ENCODE results near the gene BLCAP.
"Not testable (repeated sequence)": the region's sequence is repeated elsewhere in the genome, so short reads cannot be mapped to it uniquely, and the experiment has no call there.

The BLCAP gene

DNA sequence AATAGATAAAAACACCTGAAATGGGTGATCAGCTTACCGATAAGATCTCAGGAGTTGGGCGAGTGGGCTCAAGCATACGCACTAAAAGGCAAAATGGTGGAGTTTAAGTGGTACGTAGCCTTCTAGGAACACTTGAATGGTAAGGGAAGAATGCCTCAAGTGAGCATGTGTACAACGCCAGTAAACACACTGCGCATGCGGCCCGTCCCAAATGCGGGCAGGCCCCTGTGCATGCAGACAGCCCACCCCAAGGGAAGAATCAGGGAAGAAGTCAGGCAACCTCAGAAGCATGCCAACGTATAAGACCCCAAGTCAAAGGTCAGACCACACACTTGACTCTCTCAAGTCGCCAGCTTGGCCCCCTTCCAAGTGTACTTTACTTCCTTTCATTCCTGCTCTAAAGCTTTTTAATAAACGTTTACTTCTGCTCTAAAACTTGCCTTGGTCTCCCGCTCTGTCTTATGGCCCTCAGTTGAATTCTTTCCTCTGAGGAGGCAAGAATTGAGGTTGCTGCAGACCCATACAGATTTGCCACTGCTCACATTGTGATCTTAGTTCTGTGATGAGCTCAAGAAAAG is 27.1 kb upstream of the BLCAP start:
- not testable (repeated sequence) for H3K4me3 ChIP-seq (ENCODE audit: low read depth, low read length); H3K27ac ChIP-seq (ENCODE audit: low read depth, low read length); H3K36me3 ChIP-seq (ENCODE audit: control insufficient read depth, insufficient read depth, low read length); H3K9ac ChIP-seq (ENCODE audit: low read length); H3K9me3 ChIP-seq (ENCODE audit: control insufficient read depth, insufficient read depth, low read depth, low read length); H3K4me1 ChIP-seq (ENCODE audit: control insufficient read depth, insufficient read depth, low read length); H3K27me3 ChIP-seq (ENCODE audit: control insufficient read depth, insufficient read depth, low read length)

DNA sequence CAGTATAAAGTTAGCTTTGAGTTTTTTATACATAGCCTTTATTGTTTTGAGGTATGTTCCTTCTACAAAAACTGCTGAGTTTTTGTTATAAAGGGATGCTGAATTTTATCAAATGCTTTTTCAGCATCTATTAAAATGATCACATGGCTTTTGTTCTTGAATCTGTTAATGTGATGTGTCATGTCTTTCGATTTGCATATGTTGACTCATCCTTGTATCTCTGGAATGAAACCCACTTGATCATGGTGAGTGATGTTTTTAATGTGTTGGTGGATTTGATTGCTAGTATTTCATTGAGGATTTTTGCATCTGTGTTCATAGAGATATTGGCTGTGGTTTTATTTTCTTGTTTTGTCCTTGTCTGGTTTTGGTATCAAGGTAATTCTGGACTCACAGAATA is 24.7 kb upstream of the BLCAP start:
- Histone ChIP-seq H3K4me1 (ENCODE audit: control insufficient read depth, insufficient read depth, low read length) (no peaks in the 10 kb centered on the region), H3K9ac (ENCODE audit: low read length) (no peak overlapping the region), H3K9me3 (ENCODE audit: control insufficient read depth, insufficient read depth, low read depth, low read length) (no peaks in the 10 kb centered on the region), H3K4me3 (ENCODE audit: low read depth, low read length) (no peak overlapping the region), H3K27me3 (ENCODE audit: control insufficient read depth, insufficient read depth, low read length) (no peaks in the 10 kb centered on the region), H3K36me3 (ENCODE audit: control insufficient read depth, insufficient read depth, low read length) (no peaks in the 10 kb centered on the region), H3K27ac (ENCODE audit: low read depth, low read length) (no peak overlapping the region)

DNA sequence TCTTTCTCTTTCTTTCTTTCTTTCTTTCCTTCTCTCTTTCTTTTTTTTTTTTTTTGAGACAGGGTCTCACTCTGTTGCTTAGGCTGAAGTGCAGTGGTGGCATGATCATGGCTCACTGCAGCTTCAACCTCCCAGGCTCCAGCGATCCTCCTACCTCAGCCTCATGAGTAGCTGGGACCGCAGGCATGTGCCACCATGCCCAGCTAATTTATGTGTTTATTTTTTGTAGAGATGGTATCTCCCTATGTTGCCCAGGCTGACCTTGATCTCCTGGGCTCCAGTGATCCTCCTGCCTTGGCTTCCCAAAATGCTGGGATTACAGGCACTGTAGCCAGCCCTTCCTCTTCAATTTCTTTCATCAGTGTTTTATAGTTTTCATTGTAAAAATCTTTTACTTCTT is 24.0 kb upstream of the BLCAP start:
- not testable (repeated sequence) for H3K4me3 ChIP-seq (ENCODE audit: low read depth, low read length); H3K9ac ChIP-seq (ENCODE audit: low read length); H3K27me3 ChIP-seq (ENCODE audit: control insufficient read depth, insufficient read depth, low read length); H3K9me3 ChIP-seq (ENCODE audit: control insufficient read depth, insufficient read depth, low read depth, low read length); H3K4me1 ChIP-seq (ENCODE audit: control insufficient read depth, insufficient read depth, low read length); H3K27ac ChIP-seq (ENCODE audit: low read depth, low read length); H3K36me3 ChIP-seq (ENCODE audit: control insufficient read depth, insufficient read depth, low read length)

DNA sequence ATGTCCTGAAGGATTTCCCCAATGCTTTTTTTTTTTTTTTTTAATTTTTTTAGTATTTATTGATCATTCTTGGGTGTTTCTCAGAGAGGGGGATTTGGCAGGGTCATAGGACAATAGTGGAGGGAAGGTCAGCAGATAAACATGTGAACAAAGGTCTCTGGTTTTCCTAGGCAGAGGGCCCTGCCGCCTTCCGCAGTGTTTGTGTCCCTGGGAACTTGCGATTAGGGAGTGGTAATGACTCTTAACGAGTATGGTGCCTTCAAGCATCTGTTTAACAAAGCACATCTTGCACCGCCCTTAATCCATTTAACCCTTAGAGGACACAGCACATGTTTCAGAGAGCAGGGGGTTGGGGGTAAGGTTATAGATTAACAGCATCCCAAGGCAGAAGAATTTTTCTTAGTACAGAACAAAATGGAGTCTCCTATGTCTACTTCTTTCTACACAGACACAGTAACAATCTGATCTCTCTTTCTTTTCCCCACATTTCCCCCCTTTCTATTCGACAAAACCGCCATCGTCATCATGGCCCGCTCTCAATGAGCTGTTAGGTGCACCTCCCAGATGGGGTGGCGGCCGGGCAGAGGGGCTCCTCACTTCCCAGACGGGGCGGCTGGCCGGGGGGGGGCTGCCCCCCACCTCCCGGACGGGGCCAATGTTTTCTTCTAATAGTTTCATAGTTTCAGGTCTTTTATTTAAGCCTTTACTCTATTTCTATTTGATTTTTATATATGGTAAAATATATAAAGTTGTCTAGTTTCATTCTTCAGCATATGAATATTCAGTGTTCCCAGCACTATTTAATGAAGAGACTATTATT is 22.6 kb upstream of the BLCAP start:
- not testable (repeated sequence) for H3K4me1 ChIP-seq (ENCODE audit: control insufficient read depth, insufficient read depth, low read length); H3K4me3 ChIP-seq (ENCODE audit: low read depth, low read length); H3K9me3 ChIP-seq (ENCODE audit: control insufficient read depth, insufficient read depth, low read depth, low read length); H3K27me3 ChIP-seq (ENCODE audit: control insufficient read depth, insufficient read depth, low read length); H3K9ac ChIP-seq (ENCODE audit: low read length); H3K36me3 ChIP-seq (ENCODE audit: control insufficient read depth, insufficient read depth, low read length); H3K27ac ChIP-seq (ENCODE audit: low read depth, low read length)

DNA sequence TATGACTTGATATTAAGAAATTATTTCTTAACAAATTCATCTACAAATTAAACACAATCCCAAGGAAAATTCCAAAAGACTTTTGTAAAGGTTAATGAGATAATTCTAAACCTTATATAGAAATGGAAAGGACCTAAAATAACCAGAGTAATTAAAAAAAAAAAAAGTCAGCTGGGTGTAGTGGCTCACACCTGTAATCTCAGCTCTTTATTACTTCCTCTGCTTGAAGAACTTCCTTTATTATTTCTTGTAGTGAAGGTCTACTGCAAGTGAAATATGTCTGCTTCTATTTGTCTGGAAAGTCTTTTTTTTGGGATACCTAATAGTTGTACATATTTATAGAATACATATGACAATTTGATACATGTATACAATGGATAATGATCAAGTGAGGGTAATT is 20.2 kb upstream of the BLCAP start:
- Histone ChIP-seq H3K9me3 (ENCODE audit: control insufficient read depth, insufficient read depth, low read depth, low read length) (no peaks in the 10 kb centered on the region), H3K36me3 (ENCODE audit: control insufficient read depth, insufficient read depth, low read length) (no peaks in the 10 kb centered on the region), H3K4me3 (ENCODE audit: low read depth, low read length) (no peak overlapping the region), H3K27ac (ENCODE audit: low read depth, low read length) (no peak overlapping the region), H3K9ac (ENCODE audit: low read length) (no peak overlapping the region), H3K27me3 (ENCODE audit: control insufficient read depth, insufficient read depth, low read length) (no peaks in the 10 kb centered on the region), H3K4me1 (ENCODE audit: control insufficient read depth, insufficient read depth, low read length) (no peaks in the 10 kb centered on the region)

DNA sequence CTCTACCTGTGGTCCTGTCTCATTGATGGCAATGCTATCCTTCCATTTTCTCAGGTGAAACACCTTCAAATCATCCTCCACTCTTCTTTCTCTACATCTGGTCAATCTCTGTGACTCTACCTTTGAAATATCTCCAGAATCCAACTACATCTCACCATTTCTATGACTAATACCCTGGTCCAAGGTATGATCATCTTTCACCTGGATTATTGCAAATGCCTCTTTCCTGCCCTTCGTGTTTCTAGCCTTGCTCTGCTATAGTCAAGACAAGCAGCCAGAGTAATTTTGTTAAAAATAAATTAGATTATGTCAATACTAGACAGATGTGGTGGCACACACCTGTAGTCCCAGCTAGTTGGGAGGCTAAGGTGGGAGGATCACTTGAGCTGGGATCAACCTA is 17.8 kb upstream of the BLCAP start:
- Histone ChIP-seq H3K4me3 (ENCODE audit: low read depth, low read length) (no peak overlapping the region), H3K27ac (ENCODE audit: low read depth, low read length) (no peak overlapping the region), H3K9me3 (ENCODE audit: control insufficient read depth, insufficient read depth, low read depth, low read length) (no peaks in the 10 kb centered on the region), H3K4me1 (ENCODE audit: control insufficient read depth, insufficient read depth, low read length) (no peaks in the 10 kb centered on the region), H3K36me3 (ENCODE audit: control insufficient read depth, insufficient read depth, low read length) (no peaks in the 10 kb centered on the region), H3K9ac (ENCODE audit: low read length) (no peak overlapping the region), H3K27me3 (ENCODE audit: control insufficient read depth, insufficient read depth, low read length) (no peaks in the 10 kb centered on the region)

DNA sequence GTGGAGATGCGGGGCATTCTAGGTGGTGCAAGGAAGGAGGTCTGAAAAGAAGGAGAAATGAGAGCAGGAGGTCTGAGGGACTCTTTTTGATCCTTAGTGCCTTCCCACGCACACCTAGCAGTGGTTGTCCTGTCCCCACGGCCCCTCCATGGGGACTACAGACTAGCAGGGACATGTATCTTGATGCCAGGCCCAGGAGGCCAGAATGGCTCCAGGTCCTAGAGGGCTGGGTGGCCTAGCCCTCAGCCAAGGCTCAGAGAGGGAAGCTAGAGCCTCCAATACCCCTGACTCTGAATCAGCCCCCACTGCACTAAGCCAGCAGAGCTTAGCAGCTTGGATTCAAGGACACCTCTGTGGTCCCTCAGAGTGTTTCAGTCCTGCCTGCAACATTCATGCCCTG is 16.7 kb upstream of the BLCAP start:
- Histone ChIP-seq H3K4me1 (ENCODE audit: control insufficient read depth, insufficient read depth, low read length) (no peaks in the 10 kb centered on the region), H3K36me3 (ENCODE audit: control insufficient read depth, insufficient read depth, low read length) (no peaks in the 10 kb centered on the region), H3K9me3 (ENCODE audit: control insufficient read depth, insufficient read depth, low read depth, low read length) (no peaks in the 10 kb centered on the region), H3K4me3 (ENCODE audit: low read depth, low read length) (no peak overlapping the region), H3K27me3 (ENCODE audit: control insufficient read depth, insufficient read depth, low read length) (no peaks in the 10 kb centered on the region), H3K27ac (ENCODE audit: low read depth, low read length) (no peak overlapping the region), H3K9ac (ENCODE audit: low read length) (no peak overlapping the region)

DNA sequence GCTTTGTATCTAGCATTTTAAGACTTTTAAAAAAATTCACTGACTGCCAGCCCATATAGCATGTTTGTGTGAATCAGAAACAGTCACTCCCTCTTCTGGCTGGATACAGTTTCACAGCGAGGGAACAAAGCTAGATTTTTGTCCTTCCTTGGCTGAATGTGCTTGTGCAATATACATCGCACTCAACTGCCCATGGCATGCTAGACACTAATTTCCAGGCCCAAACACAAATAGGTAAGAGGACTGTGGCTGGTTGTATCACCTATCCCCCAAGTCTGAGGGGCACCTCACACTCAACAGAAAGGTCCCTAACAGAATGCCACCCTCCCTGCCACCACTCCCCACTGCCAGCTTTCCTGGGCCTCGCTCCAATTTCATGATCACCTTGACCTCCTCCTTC is 16.2 kb upstream of the BLCAP start:
- no peak overlapping the region for H3K4me3 ChIP-seq (ENCODE audit: low read depth, low read length)
- no peaks in the 10 kb centered on the region for H3K36me3 ChIP-seq (ENCODE audit: control insufficient read depth, insufficient read depth, low read length)
- no peak overlapping the region for H3K9ac ChIP-seq (ENCODE audit: low read length)
- H3K9me3 ChIP-seq (ENCODE audit: control insufficient read depth, insufficient read depth, low read depth, low read length), result no peaks in the 10 kb centered on the region
- no peak overlapping the region for H3K27ac ChIP-seq (ENCODE audit: low read depth, low read length)
- H3K4me1 ChIP-seq (ENCODE audit: control insufficient read depth, insufficient read depth, low read length), result no peaks in the 10 kb centered on the region
- H3K27me3 ChIP-seq (ENCODE audit: control insufficient read depth, insufficient read depth, low read length), result no peaks in the 10 kb centered on the region

DNA sequence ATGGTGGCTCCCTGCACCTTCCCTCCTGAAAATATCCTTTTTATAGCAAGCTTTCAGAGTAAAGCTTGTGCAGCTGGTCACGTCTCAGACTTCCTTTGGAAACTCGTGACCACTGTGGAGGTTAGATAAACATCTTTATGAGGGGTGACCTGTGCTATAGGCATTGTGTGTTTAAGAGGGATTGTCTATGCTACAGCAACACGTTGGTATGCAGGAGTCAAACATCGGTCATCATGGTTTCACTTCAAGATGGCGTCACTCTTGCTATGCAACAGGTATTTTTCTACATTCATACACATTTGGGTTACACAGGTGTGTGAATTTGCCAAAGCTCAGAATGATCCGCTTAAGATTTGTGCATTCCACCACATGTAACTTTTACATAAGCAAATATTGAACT is 14.6 kb upstream of the BLCAP start:
- H3K9ac ChIP-seq (ENCODE audit: low read length), result no peak overlapping the region
- no peaks in the 10 kb centered on the region for H3K4me1 ChIP-seq (ENCODE audit: control insufficient read depth, insufficient read depth, low read length)
- no peak overlapping the region for H3K27ac ChIP-seq (ENCODE audit: low read depth, low read length)
- no peaks in the 10 kb centered on the region for H3K36me3 ChIP-seq (ENCODE audit: control insufficient read depth, insufficient read depth, low read length)
- H3K9me3 ChIP-seq (ENCODE audit: control insufficient read depth, insufficient read depth, low read depth, low read length), result no peaks in the 10 kb centered on the region
- no peak overlapping the region for H3K4me3 ChIP-seq (ENCODE audit: low read depth, low read length)
- H3K27me3 ChIP-seq (ENCODE audit: control insufficient read depth, insufficient read depth, low read length), result no peaks in the 10 kb centered on the region

DNA sequence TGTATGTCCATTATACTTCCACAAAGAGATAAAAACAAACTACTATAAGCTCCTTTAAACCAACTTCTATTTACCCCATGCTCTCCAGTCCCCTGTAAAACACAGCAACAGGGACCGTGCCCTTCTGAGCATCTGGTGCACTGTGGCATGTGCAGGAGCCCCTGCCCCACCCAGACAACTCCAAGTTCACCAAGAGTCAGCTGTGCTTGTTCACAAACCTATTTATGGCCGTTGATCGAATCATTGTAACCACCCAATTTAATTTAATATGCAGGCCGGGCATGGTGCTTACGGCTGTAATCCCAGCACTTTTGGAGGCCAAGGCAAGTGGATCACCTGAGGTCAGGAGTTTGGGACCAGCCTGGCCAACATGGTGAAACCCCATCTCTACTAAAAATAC is 13.7 kb upstream of the BLCAP start:
- no peaks in the 10 kb centered on the region for H3K27me3 ChIP-seq (ENCODE audit: control insufficient read depth, insufficient read depth, low read length)
- no peak overlapping the region for H3K4me3 ChIP-seq (ENCODE audit: low read depth, low read length)
- H3K27ac ChIP-seq (ENCODE audit: low read depth, low read length), result no peak overlapping the region

DNA sequence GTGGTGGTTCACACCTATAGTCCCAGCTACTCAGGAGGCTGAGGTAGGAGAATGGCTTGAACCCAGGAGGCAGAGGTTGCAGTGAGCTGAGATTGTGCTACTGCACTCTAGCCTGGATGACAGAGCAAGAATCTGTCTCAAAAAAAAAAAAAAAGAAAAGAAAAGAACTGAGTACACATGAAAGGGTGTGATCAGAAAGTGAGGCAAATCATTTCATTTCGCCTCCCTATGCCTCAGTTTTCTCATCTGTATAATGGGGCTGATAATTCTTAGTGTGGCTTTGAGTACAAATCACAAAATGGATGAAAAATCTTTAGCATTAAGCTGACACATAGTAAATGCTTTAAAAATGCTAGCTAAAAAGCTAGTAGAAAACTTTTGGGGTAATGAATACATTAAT is 13.2 kb upstream of the BLCAP start:
- not testable (repeated sequence) for H3K36me3 ChIP-seq (ENCODE audit: control insufficient read depth, insufficient read depth, low read length); H3K9me3 ChIP-seq (ENCODE audit: control insufficient read depth, insufficient read depth, low read depth, low read length); H3K9ac ChIP-seq (ENCODE audit: low read length); H3K4me3 ChIP-seq (ENCODE audit: low read depth, low read length); H3K4me1 ChIP-seq (ENCODE audit: control insufficient read depth, insufficient read depth, low read length); H3K27ac ChIP-seq (ENCODE audit: low read depth, low read length); H3K27me3 ChIP-seq (ENCODE audit: control insufficient read depth, insufficient read depth, low read length)

More for the DNA sequence above, 13.7 kb upstream of the BLCAP start:
- H3K9me3 ChIP-seq (ENCODE audit: control insufficient read depth, insufficient read depth, low read depth, low read length), result no peaks in the 10 kb centered on the region
- peaks cover 3% of the 10 kb centered on the region; the same call in 1 of the 2 replicates for H3K4me1 ChIP-seq (ENCODE audit: control insufficient read depth, insufficient read depth, low read length)
- H3K36me3 ChIP-seq (ENCODE audit: control insufficient read depth, insufficient read depth, low read length), result no peaks in the 10 kb centered on the region
- H3K9ac ChIP-seq (ENCODE audit: low read length), result no peak overlapping the region

All from HUES6 (cell line).